Activated naive CD8-positive, alpha-beta T cell (primary cell): ENCODE data around the gene TMEM187.

ENCODE experiments used
- H3K27ac Mint-ChIP-seq: one replicate; pipeline ENCODE4 v1.8.0; 2021; ENCODE audit warnings: mixed read lengths
- H3K27me3 Mint-ChIP-seq: one replicate; pipeline ENCODE4 v1.8.0; 2021; ENCODE audit warnings: mixed read lengths
- H3K36me3 Mint-ChIP-seq: one replicate; pipeline ENCODE4 v1.8.0; 2021; ENCODE audit warnings: mixed read lengths
- H3K4me1 Mint-ChIP-seq: one replicate; pipeline ENCODE4 v1.8.0; 2021; ENCODE audit warnings: low read depth, mixed read lengths
- H3K4me3 Mint-ChIP-seq: one replicate; pipeline ENCODE4 v1.8.0; 2021; ENCODE audit warnings: mild to moderate bottlenecking, mixed read lengths
- H3K9me3 Mint-ChIP-seq: one replicate; pipeline ENCODE4 v1.8.0; 2021; ENCODE audit warnings: low read depth, mixed read lengths

The TMEM187 gene

GRCh38 chrX:153931151-153931550 is 41.4 kb upstream of the TMEM187 start:
- Mint-ChIP-seq H3K4me3 (peak overlapping the region; percentile 42), H3K36me3 (peaks cover 2% of the 10 kb centered on the region), H3K4me1 (peaks cover 26% of the 10 kb centered on the region), H3K9me3 (no peaks in the 10 kb centered on the region), H3K27me3 (no peaks in the 10 kb centered on the region), H3K27ac (peak overlapping the region; percentile 50)

- peak overlapping the region; percentile 42 for H3K4me3 Mint-ChIP-seq
- peak overlapping the region; percentile 50 for H3K27ac Mint-ChIP-seq
- peaks cover 28% of the 10 kb centered on the region for H3K4me1 Mint-ChIP-seq
- H3K36me3 Mint-ChIP-seq, result peaks cover 2% of the 10 kb centered on the region
- no peaks in the 10 kb centered on the region for H3K9me3 Mint-ChIP-seq
- no peaks in the 10 kb centered on the region for H3K27me3 Mint-ChIP-seq
Measured at GRCh38 chrX:153931748-153932147, 40.8 kb upstream of the TMEM187 start.

GRCh38 chrX:153932220-153932915 is 40.2 kb upstream of the TMEM187 start:
- Mint-ChIP-seq H3K9me3 (no peaks in the 10 kb centered on the region), H3K36me3 (peaks cover 2% of the 10 kb centered on the region), H3K27ac (no peak overlapping the region), H3K27me3 (no peaks in the 10 kb centered on the region), H3K4me3 (peak overlapping the region; percentile 73), H3K4me1 (peaks cover 27% of the 10 kb centered on the region)

- Mint-ChIP-seq H3K4me1 (peaks cover 31% of the 10 kb centered on the region), H3K27ac (peak overlapping the region; percentile 59), H3K27me3 (no peaks in the 10 kb centered on the region), H3K4me3 (peak overlapping the region; percentile 89), H3K36me3 (no peaks in the 10 kb centered on the region), H3K9me3 (no peaks in the 10 kb centered on the region)
Measured at GRCh38 chrX:153933748-153934147, 38.8 kb upstream of the TMEM187 start.

- H3K36me3 Mint-ChIP-seq, result no peaks in the 10 kb centered on the region
- H3K9me3 Mint-ChIP-seq, result no peaks in the 10 kb centered on the region
- no peaks in the 10 kb centered on the region for H3K27me3 Mint-ChIP-seq
- H3K4me3 Mint-ChIP-seq, result peak overlapping the region; percentile 89
- H3K4me1 Mint-ChIP-seq, result peaks cover 28% of the 10 kb centered on the region
- H3K27ac Mint-ChIP-seq, result peak overlapping the region; percentile 68
Measured at GRCh38 chrX:153934148-153934761, 38.3 kb upstream of the TMEM187 start.

GRCh38 chrX:153934762-153935325 is 37.7 kb upstream of the TMEM187 start, which contains the start of gene NAA10:
NAA10 (minus strand) TSS chrX:153935037; CDS start chrX:153934904, 133 bp downstream.
- Mint-ChIP-seq H3K36me3 (no peaks in the 10 kb centered on the region), H3K9me3 (no peaks in the 10 kb centered on the region), H3K27ac (peak within 1 kb of the TSS; percentile 68), H3K4me1 (peaks cover 26% of the 10 kb centered on the region), H3K27me3 (no peaks in the 10 kb centered on the region), H3K4me3 (peak within 1 kb of the TSS; percentile 89)

- Mint-ChIP-seq H3K9me3 (no peaks in the 10 kb centered on the region), H3K4me1 (peaks cover 28% of the 10 kb centered on the region), H3K27me3 (no peaks in the 10 kb centered on the region), H3K27ac (peak overlapping the region; percentile 68), H3K4me3 (peak overlapping the region; percentile 75), H3K36me3 (no peaks in the 10 kb centered on the region)
Measured at GRCh38 chrX:153935326-153935851, 37.2 kb upstream of the TMEM187 start.

- Mint-ChIP-seq H3K9me3 (no peaks in the 10 kb centered on the region), H3K4me1 (peaks cover 26% of the 10 kb centered on the region), H3K27ac (no peak overlapping the region), H3K4me3 (no peak overlapping the region), H3K36me3 (no peaks in the 10 kb centered on the region), H3K27me3 (no peaks in the 10 kb centered on the region)
Measured at GRCh38 chrX:153937056-153937455, 35.5 kb upstream of the TMEM187 start.

GRCh38 chrX:153938226-153938786 is 34.2 kb upstream of the TMEM187 start:
- no peaks in the 10 kb centered on the region for H3K27me3 Mint-ChIP-seq
- no peaks in the 10 kb centered on the region for H3K9me3 Mint-ChIP-seq
- H3K4me1 Mint-ChIP-seq, result peaks cover 23% of the 10 kb centered on the region
- H3K4me3 Mint-ChIP-seq, result peak overlapping the region; percentile 35
- no peaks in the 10 kb centered on the region for H3K36me3 Mint-ChIP-seq
- H3K27ac Mint-ChIP-seq, result peak overlapping the region; percentile 6

- H3K36me3 Mint-ChIP-seq, result no peaks in the 10 kb centered on the region
- H3K9me3 Mint-ChIP-seq, result no peaks in the 10 kb centered on the region
- H3K27me3 Mint-ChIP-seq, result no peaks in the 10 kb centered on the region
- H3K4me3 Mint-ChIP-seq, result no peak overlapping the region
- H3K27ac Mint-ChIP-seq, result no peak overlapping the region
- peaks cover 24% of the 10 kb centered on the region for H3K4me1 Mint-ChIP-seq
Measured at GRCh38 chrX:153939573-153939972, 33.0 kb upstream of the TMEM187 start.

GRCh38 chrX:153941336-153942252 is 31.0 kb upstream of the TMEM187 start:
- H3K4me1 Mint-ChIP-seq, result peaks cover 18% of the 10 kb centered on the region
- H3K27ac Mint-ChIP-seq, result peak overlapping the region; percentile 89
- no peaks in the 10 kb centered on the region for H3K36me3 Mint-ChIP-seq

GRCh38 chrX:153944140-153944799 is 28.3 kb upstream of the TMEM187 start, which contains the start of gene RENBP:
RENBP (minus strand) TSS chrX:153944643; CDS start chrX:153944610, 33 bp downstream.
- peaks cover 21% of the 10 kb centered on the region for H3K4me1 Mint-ChIP-seq
- H3K4me3 Mint-ChIP-seq, result peak within 1 kb of the TSS; percentile 80
- no peaks in the 10 kb centered on the region for H3K27me3 Mint-ChIP-seq
- no peaks in the 10 kb centered on the region for H3K36me3 Mint-ChIP-seq
- no peaks in the 10 kb centered on the region for H3K9me3 Mint-ChIP-seq
- peak within 1 kb of the TSS; percentile 86 for H3K27ac Mint-ChIP-seq

More at GRCh38 chrX:153941336-153942252, 31.0 kb upstream of the TMEM187 start:
- no peaks in the 10 kb centered on the region for H3K9me3 Mint-ChIP-seq
- no peaks in the 10 kb centered on the region for H3K27me3 Mint-ChIP-seq
- H3K4me3 Mint-ChIP-seq, result peak overlapping the region; percentile 74

GRCh38 chrX:153944800-153945150 is 27.8 kb upstream of the TMEM187 start:
- Mint-ChIP-seq H3K4me1 (peaks cover 24% of the 10 kb centered on the region), H3K36me3 (no peaks in the 10 kb centered on the region), H3K4me3 (no peak overlapping the region), H3K27ac (peak overlapping the region; percentile 34), H3K27me3 (no peaks in the 10 kb centered on the region), H3K9me3 (no peaks in the 10 kb centered on the region)
